G401.6 (cell line): ENCODE measurements around the gene ASIC3.

Experiments
- FAIRE-seq: peaks from 2 replicates; lab custom pipeline; 2012; peaks lifted over from hg19 to GRCh38; lab: Jason Lieb, UNC

The ASIC3 gene

DNA sequence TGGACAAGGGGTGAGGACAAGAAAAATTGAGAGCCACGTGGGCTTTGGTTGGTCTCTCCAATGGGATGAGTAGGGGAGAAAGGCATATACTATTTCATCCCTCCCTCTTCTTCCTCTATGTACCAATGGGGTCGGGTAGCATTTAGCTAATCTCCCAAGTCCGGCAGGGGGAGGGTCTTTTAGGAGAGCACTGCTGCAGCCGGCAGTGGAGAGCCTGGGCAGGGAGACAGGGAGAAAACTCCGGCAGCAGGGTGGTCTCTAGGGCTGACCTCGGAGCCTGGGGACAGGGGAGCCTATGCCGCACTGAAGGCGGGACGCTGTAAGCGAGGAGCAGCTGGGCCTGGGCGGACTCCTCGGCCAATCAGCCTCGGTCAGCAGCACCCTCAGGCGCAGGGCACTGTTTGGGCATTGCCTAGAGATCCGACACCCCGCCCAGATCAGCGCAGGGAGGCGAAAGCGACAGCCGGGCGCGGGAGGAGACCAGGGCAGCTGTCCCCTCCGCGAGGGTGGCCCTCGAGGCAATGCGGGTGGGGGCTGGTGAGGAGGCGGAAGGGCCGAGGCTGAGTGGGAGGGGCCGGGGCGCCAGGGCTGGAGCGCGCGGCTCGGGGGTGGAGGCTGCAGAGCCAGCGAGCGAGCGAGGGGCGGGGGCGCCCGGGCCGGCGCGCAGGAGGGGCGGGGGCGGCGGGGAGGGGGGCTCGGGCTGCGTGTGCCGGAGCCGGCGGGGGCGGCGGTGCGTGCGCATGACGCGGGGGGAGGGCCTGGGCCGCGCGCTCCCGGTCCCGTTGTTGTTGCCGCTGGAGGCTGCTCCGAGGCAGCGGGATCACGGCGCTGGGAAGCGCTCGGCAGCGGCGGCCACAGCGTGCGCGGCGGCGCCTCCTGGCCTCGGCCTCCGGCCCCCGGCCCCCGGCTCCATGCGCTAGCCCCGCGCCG lies 37.6 kb downstream of the ASIC3 start, which contains the start of gene AGAP3:
TSS of gene AGAP3 (plus strand) at position 785 of the 930 bp plus-strand sequence. CDS start 267 bp downstream, outside the sequence.
- FAIRE-seq, result peak; percentile 89

DNA sequence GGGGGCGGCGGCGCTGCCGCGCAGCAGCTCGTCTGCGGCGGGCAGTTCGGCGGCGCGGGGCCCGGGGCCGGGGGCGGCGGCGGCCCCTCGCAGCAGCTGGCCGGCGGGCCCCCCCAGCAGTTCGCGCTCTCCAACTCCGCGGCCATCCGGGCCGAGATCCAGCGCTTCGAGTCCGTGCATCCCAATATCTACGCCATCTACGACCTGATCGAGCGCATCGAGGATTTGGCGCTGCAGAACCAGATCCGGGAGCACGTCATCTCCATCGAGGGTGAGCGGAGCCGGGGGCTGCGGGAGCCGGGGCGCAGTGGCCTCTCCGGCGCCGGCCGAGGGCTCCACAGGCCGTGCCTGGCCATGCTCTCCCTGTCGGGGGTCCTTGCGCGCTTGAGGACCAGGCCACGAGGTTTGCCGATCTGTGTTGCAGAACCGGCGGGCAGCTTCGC lies 38.5 kb downstream of the ASIC3 start:
- no peak for FAIRE-seq

DNA sequence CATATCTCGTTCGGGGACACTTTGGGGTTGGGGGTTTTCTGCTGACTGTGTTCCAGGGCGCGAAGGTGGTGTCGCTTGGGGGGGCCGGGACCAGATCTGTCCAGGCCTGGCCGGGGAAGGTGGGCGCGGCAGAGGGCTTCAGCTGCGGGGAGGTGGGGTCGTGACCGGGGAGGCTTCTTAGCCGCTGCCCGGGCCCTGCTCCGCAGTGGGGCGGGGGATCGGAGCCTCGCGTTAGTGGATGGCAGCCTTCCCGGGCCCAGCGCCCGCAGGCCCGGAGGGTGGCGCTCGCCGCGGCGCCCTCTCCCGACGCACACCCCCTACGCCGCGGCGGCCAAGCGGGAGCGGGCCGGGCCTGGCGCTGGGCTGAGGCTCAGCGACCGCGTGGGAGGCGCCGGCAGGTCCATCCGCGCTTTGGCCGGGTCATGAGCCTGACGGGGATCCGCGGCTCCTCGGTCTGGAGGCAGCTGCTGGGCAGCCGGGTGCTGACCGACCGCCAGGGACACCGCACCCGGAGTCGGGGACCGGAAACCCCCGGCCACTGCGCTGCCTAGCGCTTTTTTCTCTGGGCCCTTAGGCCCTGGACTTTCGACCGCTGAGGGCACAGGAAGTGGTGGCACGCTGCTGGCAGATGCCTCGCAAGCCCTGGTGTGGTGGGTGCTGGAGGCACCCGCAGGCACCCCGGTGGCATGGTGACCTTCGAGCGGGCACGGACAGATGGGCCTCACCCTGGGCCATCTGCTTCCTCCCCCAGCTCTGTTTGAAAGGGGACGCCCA lies 39.1 kb downstream of the ASIC3 start:
- no peak for FAIRE-seq

DNA sequence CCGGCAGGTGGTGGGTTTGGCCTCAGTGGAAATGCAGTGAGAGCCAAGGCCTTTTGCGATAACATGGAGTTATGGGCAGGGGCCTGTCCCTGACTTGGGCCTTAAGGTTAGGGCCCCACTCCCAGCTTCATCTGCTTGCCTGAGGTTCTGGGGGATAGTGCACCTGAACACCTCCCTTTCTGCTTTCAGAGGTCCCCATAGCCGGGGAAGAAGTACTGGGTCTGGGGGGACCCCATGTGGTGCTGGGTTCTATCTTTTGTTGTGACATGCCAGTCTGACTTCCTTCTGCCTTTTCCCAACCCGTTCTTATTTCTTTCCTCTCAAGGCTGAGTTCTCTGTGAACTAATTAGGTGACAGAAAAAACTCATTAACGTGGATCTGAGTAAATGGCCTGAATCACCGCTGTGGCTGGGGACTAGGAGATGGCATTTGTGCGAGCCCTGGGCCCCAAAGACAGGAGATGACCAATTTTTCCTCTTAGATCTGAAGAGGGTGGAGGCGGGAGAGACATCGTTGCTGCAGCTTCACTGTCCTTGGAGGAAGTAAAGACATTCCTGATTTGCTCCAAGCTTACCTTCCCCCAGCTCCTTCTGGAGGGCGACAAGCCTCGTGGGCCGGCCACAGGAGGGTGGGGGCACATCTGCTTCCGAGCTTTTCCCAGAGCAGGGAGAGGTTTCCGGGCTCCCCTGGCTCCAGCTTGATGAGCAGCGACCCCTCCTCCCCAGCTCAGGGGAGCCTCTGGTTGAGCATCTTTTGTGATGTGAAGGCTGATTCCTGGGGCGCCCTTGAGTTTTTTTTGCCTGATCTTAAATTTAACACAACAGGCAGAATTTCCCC lies 39.9 kb downstream of the ASIC3 start:
- FAIRE-seq, result no peak

DNA sequence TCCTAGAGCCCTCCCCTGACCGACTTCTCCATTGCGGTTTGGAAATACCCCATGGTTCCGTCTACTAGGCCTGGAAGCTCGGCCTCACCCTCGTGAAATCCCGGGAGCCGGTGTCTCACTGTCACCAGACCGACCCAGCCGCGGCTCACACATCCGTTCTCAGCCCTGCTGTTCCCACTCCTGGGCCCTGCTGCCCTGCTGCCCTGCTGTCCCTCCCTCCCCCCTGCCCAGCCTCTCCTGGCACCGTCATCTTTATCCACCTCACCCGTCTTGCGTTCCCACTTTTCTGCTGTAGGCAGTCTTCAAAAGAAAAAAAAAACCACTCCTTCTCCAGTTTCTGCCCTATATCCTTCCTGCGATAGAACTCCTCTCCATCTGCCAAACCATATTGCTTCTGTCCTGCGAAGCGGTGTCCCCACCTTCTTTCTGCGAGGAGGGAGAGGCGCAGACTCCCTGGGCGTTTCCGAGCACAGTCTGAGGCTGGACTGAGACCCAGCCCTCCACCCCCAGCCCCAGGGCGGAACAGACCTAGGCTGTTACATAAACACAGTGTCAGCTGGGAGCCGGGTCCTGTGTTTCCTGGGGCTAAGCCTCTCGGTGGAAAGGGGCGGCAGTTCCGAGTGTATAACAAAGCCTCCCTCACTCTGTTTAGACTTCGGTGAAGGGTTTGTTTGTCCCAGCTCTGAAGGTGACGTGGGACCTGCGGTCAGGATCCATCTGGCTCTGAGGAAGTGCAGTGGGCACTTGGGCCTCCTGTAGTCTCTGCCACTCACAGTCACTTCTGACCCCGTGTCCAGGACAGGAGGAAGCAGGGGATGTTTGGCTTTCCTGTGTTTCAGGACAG lies 40.7 kb downstream of the ASIC3 start:
- FAIRE-seq, result no peak

DNA sequence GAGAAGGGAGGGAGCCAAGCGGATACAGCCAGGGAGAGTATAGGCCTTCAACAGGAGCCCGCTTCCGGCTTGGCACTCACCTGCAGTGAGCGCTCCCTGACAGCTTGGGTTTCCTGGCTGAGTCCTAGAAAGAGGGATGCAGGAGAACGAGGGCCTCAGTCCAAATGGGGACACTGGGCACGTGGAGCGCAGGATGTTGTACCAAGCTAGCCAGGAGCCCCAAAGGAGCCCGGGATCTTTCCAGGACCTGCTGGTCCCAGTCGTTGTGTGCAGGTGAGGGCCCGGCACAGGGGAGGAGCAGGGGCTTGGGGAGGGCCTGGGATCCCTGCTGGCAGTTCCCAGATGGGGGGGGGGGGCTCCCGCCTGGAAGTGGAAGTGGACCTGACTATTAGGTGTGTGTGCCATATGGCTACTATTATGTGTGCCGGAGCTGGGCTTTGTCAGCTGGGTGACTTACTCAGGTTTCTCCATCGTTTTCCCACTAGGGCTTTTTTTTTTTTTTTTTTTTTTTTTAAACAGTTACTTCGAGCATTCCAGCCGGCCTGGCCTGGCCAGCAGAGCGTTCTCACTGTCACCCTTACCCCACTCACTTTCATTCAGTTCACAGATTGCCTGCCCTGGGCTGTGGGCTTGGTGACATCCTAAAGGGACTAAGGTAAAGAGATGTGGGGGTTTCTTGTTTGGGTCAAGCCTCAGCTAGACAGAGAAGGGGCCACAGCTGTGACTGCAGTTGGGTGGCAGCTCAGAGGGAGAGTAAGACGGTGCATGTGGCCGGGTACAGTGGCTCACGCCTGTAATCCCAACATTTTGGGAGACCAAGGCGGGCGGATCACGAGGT lies 41.8 kb downstream of the ASIC3 start:
- no peak for FAIRE-seq

DNA sequence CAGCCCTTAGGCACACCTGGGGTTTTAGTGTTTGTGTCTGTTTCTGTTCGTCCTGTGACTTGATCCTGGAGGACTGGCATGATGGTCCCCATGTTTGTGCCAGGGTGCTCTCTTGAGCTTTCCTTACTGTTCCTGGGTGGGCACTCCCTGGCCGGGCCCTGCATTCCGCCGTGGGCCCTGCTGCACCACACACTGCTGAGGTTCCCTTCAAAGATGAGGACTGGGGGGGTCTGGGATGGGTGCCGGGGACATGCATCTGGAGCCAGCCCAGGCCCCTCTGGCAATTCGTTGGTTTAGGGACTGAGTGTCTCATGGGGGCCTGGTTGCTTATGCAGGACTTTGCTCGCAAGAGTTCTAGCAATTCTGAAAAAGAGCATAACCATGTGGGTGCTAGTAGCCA lies 42.7 kb downstream of the ASIC3 start:
- no peak for FAIRE-seq

DNA sequence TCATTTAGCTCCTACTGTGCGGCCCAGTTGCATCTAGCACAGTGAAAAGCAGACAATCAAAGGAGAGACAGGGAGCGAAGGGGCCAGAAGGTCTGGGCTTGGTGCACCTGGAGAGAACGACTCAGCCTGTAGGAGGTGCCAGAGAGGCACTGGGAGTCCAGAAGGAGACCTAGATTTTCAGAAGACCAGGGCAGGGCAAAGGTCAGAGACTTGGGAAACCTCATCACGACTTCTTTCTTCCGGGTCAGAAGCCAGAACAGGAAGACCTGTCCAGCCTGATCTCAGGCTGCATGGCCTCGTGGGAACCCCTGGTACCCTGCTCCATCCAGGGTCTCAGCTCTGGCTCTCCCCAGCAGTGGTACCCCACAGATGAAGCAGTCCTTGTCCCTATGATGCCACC lies 43.1 kb downstream of the ASIC3 start:
- no peak for FAIRE-seq

DNA sequence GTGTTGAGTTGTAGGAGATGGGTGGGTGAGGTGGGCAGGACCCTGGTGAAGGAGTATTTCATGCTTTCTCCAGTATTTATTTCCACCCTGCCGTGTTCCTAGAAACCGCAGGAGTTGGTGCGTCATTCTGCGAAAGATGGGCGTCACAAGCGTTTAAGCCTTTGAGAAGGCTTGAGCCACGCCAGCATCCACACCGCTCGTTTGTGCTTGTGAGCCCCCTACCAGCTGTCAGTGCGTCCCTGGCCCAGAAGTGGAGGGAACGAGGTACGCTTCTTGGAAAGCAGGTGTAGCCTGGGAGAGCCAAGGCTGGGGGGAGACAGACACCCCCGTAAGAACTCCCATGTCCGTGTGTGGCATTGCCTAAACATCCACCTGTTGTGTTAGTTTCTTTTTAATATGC lies 43.7 kb downstream of the ASIC3 start:
- FAIRE-seq, result no peak

DNA sequence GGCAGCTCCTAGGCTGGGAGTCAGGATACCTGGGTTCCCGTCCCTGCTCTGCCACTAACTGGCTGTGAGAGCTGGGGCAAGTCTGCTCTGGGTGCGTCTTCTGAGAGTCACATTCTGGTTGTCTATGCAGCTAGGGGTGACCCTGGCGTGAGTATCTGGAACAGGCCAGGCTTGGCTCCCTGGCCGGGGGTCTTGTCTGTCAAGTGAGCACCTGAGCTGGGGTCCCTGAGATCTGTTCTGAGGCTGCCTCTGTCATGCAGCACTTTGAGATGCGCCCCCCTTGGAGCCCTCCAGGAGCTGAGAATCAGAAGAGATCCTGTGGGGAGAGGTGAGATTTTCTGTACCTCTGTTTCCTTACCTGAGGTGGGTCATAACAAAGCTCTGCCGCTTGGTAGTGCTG lies 45.4 kb downstream of the ASIC3 start:
- no peak for FAIRE-seq

DNA sequence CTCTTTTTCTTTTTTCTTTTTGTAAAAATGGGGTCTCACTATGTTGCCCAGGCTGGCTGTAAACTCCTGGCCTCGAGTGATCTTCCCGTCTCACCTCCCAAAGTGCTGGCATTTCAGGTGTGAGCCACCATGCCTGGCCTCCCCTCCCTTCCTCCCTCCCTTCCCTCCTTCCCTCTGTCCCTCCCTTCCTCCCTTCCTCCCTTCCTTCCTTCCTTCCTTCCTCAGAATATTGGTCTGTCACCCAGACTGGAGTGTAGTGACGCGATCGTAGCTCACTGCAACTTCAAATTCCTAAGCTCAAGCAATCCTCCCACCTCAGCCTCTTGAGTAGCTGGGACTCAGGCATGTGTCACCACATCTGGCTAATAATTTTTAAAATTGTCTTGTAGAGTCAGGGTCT lies 46.3 kb downstream of the ASIC3 start:
- no peak for FAIRE-seq

DNA sequence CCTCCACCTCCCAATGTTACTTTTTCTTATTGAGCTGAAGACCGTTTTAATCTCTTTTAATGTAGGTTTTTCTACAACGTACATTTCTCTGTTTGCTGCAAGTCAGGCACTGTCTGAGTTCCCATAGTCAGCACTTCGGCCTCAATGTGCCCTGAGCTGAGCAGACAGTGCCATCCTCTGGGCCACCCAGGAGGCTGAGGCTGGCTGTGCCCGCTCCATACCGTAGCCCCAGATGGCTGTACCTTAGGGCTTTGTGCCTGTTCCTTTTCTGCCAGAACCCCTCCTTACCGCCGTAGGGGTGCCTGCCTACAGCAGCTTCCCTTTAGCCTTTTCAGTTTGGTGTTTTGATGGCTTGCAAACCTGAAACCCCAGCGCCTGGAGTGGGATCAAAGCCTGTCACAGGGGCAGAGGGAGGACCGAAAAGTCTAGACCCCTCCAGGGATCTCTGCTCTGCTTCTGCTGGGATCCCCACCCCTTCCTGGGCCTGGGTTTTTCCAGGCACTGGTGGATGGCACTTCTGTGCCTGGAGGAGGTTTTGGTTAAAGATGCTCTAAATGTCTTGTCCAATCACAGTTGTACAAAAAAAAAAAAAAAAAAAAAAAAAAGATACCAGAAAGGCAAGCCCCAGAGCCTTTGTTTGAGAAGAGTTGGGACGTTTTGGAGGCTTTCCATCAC lies 46.9 kb downstream of the ASIC3 start:
- no peak for FAIRE-seq

DNA sequence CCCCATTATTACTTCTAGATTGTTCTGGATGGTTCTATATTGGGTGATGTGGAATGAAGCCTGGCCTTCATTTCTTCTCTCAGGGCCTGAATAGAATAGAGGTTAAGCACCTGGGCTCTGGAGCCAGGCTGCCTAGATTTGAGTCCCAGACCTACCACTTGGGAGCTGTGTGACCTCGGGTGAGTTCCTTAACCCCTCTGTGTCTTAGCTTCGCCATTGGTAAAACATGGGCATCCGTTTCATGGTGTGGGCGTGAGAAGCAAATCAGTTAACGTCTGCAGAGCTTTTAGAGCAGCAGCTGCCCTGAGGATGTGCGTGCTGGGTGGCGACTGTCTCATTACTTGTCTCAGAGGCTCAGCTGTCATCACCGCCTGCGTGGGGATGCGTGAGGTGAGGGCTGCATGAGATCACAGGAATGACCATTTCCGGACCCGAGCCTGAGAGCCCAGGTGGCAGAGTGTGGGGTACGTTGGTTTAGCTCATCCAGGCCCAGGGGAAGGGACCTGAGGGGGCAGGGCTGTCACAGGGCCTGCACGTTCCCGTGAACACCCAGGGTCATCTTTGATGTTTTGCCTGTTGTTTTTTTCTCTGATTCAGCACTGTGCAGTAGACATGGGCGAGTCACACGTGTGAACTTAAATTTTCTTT lies 47.6 kb downstream of the ASIC3 start:
- no peak for FAIRE-seq

DNA sequence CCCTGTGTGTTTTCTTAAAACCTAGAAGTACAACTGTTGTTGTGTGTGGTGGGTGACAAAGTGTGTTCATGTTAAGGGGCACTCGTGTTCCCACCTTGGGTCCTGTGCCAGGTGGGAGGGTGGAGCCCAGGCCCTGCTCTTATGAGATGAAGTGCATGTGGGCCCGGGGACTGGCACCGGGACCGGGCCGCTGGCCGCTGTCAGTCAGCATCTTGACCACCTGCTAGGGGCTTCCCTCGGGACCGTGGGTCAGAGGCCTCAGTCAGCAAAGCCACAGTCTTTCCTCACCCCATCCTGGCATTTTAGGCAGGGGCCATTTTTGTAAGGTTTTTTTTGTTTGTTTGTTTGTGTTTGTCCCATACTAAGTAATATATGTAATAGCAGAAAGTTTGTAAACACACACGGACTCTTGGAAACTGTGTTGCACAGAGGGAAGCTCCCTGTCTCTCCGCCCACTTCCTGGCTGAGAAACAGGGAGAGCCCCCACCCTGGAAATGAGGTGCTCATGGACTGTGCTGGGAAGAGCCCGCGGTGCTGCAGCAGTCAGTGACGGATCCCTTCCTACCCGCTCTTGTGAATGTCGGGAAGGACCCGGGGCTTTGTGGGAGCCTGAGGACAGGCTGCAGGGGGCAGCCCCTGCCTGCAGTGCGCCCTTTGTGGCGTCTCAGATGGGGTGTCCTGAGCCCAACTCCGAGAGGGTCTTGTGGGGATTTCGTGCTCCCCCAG lies 51.3 kb downstream of the ASIC3 start:
- FAIRE-seq, result no peak

DNA sequence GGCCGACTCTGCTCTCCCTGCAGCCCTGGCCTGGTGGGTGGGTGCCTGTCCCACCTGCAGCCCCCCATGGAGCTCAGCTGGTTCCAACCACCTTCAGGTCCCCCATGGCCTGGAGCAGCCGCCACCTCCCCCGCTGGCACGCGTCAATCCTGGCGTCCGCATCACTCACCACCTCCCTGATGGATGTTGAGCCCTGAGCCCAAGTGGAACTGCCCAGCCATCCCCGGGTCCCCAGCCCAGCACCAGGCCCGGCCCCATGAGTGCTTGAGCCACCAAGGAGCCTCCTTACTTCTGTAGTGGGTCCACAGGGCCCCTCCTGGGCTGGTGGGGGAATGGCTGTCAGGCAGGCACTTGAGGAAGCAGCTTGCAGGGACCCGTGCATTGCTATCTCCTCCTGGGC lies 52.6 kb downstream of the ASIC3 start:
- no peak for FAIRE-seq

DNA sequence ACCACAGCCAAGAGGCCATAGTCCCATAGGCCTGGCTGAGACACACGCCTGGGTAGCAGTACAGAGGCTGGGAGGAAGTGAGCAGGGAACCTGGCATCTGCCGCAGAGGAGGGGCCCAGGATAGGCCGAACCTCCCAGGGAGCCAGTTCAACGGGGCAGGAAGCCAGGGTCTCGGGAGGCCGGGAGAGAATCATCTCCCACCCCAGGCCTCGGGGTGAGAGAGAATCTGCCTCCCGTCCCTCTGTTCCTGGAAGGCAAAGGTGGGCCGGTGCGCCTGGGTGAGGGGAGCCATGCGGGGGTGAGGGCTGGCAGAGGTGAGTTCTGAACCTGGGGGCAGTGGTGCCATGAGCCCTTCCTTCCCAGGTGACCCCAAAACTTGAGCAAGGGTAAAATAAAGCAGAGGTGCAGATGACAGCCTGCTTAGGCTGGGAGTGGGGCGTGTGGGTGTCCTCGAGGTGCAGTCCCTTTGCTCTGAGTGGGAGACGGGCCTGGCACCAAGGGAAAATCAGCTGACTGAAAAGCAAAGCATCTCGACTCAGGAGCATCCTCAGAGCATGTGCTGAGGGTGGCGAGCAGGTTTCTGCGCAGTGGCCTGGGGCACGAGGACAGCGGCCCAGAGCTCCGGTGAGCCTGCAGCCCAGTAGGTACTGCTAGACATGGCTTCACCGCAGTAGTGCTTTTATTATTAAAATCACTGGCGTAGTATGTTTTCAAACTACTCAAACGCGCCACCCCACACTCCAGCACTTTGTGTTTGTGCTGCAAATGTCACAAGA lies 53.5 kb downstream of the ASIC3 start:
- no peak for FAIRE-seq
